Panc1 (cell line): Measurements from ENCODE around the gene NGEF. TPM values are rescaled to one million over a fixed set of nuclear protein-coding genes. Genes with fewer than 3 reads are reported as not detected.
A peak's percentile ranks its signal among the peaks of the same experiment; 100 is the strongest.

Experiments
- ATAC-seq: fragments of 200-7000 bp; cut with Tn5 transposase; 2 replicates; pipeline ENCODE4 v1.9.1; 2020; ENCODE audit warnings: mild to moderate bottlenecking, moderate library complexity
- BruUV-seq: library from RNA; stranded (reverse); fragments of 400-500 nt; replicated peaks from 2 replicates; lab custom pipeline; 2021; lab: Mats Ljungman, UMichigan
- CTCF ChIA-PET: fragments of 300-600 bp; sonication (Branson Sonifier 250); formaldehyde crosslinking; loops from one replicate; lab custom pipeline; 2022; ENCODE audit warnings: antibody characterized with exemption; lab: Charles Lee
- POLR2A ChIA-PET: fragments of 300-600 bp; sonication (Branson Sonifier 250); formaldehyde crosslinking; loops from one replicate; lab custom pipeline; 2022; ENCODE audit warnings: antibody characterized with exemption; lab: Charles Lee
- DNase-seq: peaks from one replicate; pipeline ENCODE4 v3.0.0-alpha.2; 2010; ENCODE audit warnings: low read depth, low spot score
- H3K27ac ChIP-seq: 2 replicates; pipeline ENCODE4 v1.5.1; 2011; ENCODE audit warnings: mild to moderate bottlenecking, low read length, inconsistent platforms
- H3K27me3 ChIP-seq: fragments of 200-500 bp; sonication (Bioruptor generic); 2 replicates; pipeline ENCODE4 v1.6.0; 2014; ENCODE audit warnings: low read length, inconsistent platforms; ENCODE audit not compliant: control insufficient read depth, insufficient read depth
- H3K36me3 ChIP-seq: fragments of 200-500 bp; sonication (Bioruptor generic); 2 replicates; pipeline ENCODE4 v1.5.1; 2014; ENCODE audit warnings: inconsistent platforms, mild to moderate bottlenecking, low read length, moderate library complexity; ENCODE audit not compliant: control insufficient read depth, insufficient read depth
- H3K4me1 ChIP-seq: 2 replicates; pipeline ENCODE4 v1.5.1; 2011; ENCODE audit warnings: inconsistent platforms, mild to moderate bottlenecking, low read length, moderate library complexity; ENCODE audit not compliant: control insufficient read depth, insufficient read depth
- H3K4me3 ChIP-seq, 2 experiments: 2 replicates each; pipeline ENCODE4 v1.5.1; 2011 to 2012; ENCODE audit warnings: low read depth in 2 of 2, low read length in 2 of 2, mild to moderate bottlenecking in 2 of 2, inconsistent platforms in 1 of 2, moderate library complexity in 1 of 2
- H3K9me3 ChIP-seq: fragments of 200-500 bp; sonication (Bioruptor generic); 2 replicates; pipeline ENCODE4 v1.5.1; 2014; ENCODE audit warnings: low read depth, mild to moderate bottlenecking, inconsistent platforms, low read length, moderate library complexity; ENCODE audit not compliant: control insufficient read depth, insufficient read depth
- POLR2AphosphoS5 ChIP-seq: IDR thresholded peaks from 2 replicates; pipeline ENCODE4 v1.6.1; 2012; ENCODE audit warnings: mild to moderate bottlenecking, low read depth, low read length, moderate library complexity
- SIN3A ChIP-seq: IDR thresholded peaks from 2 replicates; pipeline ENCODE4 v1.6.1; 2012; ENCODE audit warnings: low read depth, mild to moderate bottlenecking, low read length, moderate library complexity, borderline replicate concordance; ENCODE audit not compliant: insufficient read depth
- TCF7L2 ChIP-seq: IDR thresholded peaks from 2 replicates; pipeline ENCODE4 v1.6.1; 2011; ENCODE audit warnings: mild to moderate bottlenecking, low read depth, low read length, inconsistent platforms
- in situ Hi-C: cut with HindIII; loops from 2 replicates; pipeline ENCODE4 v1.10.0; 2016; ENCODE audit warnings: low sequenced_read_pairs, low pct_unique_long_range_greater_than_20kb
- intact Hi-C: fragments of 100-400 bp; cut with micrococcal nuclease; formaldehyde crosslinking; loops from one replicate; pipeline ENCODE4 v1.10.0; 2022; ENCODE audit not compliant: unreplicated experiment
- total RNA-seq: library from RNA; stranded (reverse); gene quantifications from one replicate; pipeline ENCODE4 v1.2.1, GENCODE V29; 2021; ENCODE audit not compliant: unreplicated experiment
- TF ChIP-seq, protein P1 (sequence below), 2 experiments: IDR thresholded peaks; 2 replicates each; pipeline ENCODE4 v1.6.1; 2011 to 2012; ENCODE audit warnings: low read depth in 2 of 2, control low read depth in 1 of 2, low read length in 1 of 2, mild to moderate bottlenecking in 1 of 2, moderate library complexity in 1 of 2; ENCODE audit not compliant: insufficient read depth in 1 of 2
- TF ChIP-seq, protein P2 (sequence below): fragments of 450-650 bp; IDR thresholded peaks from 2 replicates; pipeline ENCODE4 v1.5.1; 2017; ENCODE audit warnings: mild to moderate bottlenecking

The NGEF gene
- total RNA-seq, 1 experiment from 2014 or later, result 17.8 TPM

DNA sequence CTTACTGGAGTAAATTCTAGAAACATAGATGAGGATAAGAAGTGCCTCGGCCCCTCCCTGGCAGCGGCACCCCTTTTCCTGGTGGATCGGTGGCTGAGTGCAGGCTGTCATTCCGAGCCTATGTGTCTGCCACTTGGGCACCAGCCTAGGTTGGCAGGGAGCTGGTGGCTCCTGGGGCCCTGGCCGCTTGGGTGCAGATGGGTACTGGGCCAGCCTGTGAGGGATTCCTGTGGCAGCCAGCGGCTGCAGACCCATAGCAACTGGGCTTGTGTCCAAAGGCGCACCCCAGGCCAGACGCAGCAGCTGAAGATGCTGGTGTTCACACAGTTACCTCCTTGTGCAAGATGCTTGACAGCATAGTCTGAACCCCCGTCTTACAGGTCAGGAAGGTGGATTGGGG, 140.2 kb downstream of the NGEF start:
- no peaks in the 10 kb centered on the region for H3K27me3 ChIP-seq
- TF ChIP-seq SIN3A (no peak), TCF7L2 (no peak), POLR2AphosphoS5 (no peak)
- TF ChIP-seq, protein P1, sequence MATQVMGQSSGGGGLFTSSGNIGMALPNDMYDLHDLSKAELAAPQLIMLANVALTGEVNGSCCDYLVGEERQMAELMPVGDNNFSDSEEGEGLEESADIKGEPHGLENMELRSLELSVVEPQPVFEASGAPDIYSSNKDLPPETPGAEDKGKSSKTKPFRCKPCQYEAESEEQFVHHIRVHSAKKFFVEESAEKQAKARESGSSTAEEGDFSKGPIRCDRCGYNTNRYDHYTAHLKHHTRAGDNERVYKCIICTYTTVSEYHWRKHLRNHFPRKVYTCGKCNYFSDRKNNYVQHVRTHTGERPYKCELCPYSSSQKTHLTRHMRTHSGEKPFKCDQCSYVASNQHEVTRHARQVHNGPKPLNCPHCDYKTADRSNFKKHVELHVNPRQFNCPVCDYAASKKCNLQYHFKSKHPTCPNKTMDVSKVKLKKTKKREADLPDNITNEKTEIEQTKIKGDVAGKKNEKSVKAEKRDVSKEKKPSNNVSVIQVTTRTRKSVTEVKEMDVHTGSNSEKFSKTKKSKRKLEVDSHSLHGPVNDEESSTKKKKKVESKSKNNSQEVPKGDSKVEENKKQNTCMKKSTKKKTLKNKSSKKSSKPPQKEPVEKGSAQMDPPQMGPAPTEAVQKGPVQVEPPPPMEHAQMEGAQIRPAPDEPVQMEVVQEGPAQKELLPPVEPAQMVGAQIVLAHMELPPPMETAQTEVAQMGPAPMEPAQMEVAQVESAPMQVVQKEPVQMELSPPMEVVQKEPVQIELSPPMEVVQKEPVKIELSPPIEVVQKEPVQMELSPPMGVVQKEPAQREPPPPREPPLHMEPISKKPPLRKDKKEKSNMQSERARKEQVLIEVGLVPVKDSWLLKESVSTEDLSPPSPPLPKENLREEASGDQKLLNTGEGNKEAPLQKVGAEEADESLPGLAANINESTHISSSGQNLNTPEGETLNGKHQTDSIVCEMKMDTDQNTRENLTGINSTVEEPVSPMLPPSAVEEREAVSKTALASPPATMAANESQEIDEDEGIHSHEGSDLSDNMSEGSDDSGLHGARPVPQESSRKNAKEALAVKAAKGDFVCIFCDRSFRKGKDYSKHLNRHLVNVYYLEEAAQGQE (IDR thresholded peaks at IDR 0.05; ENCODE audit: insufficient read depth in 1 of 2, low read depth in 2 of 2, low read length in 1 of 2), result no peak
- TF ChIP-seq, protein P2, sequence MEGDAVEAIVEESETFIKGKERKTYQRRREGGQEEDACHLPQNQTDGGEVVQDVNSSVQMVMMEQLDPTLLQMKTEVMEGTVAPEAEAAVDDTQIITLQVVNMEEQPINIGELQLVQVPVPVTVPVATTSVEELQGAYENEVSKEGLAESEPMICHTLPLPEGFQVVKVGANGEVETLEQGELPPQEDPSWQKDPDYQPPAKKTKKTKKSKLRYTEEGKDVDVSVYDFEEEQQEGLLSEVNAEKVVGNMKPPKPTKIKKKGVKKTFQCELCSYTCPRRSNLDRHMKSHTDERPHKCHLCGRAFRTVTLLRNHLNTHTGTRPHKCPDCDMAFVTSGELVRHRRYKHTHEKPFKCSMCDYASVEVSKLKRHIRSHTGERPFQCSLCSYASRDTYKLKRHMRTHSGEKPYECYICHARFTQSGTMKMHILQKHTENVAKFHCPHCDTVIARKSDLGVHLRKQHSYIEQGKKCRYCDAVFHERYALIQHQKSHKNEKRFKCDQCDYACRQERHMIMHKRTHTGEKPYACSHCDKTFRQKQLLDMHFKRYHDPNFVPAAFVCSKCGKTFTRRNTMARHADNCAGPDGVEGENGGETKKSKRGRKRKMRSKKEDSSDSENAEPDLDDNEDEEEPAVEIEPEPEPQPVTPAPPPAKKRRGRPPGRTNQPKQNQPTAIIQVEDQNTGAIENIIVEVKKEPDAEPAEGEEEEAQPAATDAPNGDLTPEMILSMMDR, result no peak
- H3K36me3 ChIP-seq, result no peaks in the 10 kb centered on the region
- no peak overlapping the region for H3K27ac ChIP-seq
- ChIA-PET POLR2A (interaction anchor here (0.6 kb wide), 1 partner anchor 301 kb away, joined by 3 read pairs; no protein-coding TSS in a partner anchor), CTCF (no interaction called here)
- in situ Hi-C loops (no loop called here), intact Hi-C loops (no loop called here)
- DNase-seq (no peak), ATAC-seq (no peak)
- H3K4me3 ChIP-seq, result no peak overlapping the region
- no TSS peak for BruUV-seq
- H3K9me3 ChIP-seq, result no peaks in the 10 kb centered on the region
- peaks cover 13% of the 10 kb centered on the region for H3K4me1 ChIP-seq

DNA sequence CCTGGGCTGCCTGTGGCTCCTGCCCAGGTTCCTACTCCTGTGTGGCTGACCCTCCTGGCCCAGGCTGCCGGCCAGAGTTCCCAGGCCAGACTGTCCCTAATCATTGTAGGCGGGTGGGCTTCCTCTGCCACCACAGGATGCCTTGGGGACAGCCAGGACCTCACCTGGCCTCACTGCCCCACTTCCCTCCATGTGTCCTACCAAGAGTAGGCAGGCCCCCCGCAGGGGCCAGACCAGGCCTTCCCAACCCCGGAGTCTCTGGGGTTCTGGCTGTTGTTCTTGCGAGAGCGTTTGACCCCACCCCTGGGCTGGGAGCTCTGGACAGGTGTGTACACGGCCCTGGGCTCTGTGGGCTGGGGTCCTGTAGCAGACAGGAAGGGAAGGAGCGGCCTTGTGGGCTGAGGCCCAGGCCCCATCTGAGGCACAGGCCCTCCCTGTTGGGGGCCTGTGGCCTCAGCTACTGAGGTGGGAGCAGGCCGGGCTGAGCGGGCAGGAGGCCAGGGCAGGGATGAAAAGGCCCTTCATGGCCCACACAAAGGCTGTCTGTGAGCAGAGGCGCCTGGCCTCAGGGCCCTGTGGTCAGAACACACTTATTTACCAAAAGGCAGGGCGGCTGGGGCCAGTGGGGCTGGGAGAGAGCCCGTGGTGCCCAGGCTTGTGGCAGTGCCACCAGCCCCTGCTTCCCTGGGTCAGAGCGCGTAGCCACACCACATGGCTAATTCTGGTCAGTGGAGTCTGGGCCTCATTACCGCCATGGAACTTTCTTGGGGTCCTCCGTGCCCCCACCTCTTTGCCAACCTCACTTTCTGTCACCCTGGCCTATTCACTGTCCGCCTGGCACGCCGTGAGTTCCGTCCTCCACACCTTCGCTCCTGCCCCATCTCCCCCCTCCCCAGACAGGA, 141.0 kb downstream of the NGEF start:
- no peak for ATAC-seq
- Histone ChIP-seq H3K9me3 (no peaks in the 10 kb centered on the region), H3K27ac (peak overlapping the region; percentile 29; the same call in 1 of the 2 replicates), H3K27me3 (no peaks in the 10 kb centered on the region), H3K36me3 (no peaks in the 10 kb centered on the region), H3K4me3 (no peak overlapping the region), H3K4me1 (peaks cover 13% of the 10 kb centered on the region)
- ChIA-PET CTCF (no interaction called here), POLR2A (interaction anchor here (0.5 kb wide), 1 partner anchor 36 kb away, joined by 4 read pairs; no protein-coding TSS in a partner anchor)
- intact Hi-C loops (no loop called here), in situ Hi-C loops (no loop called here)
- TF ChIP-seq SIN3A (no peak), POLR2AphosphoS5 (no peak), TCF7L2 (no peak)
- TF ChIP-seq, protein P1 (IDR thresholded peaks at IDR 0.05; ENCODE audit: insufficient read depth in 1 of 2, low read depth in 2 of 2, low read length in 1 of 2), result no peak
- TF ChIP-seq, protein P2, result no peak
- no peak for DNase-seq
- no TSS peak for BruUV-seq
